Sigmoid colon (tissue), 4 donors: ENCODE measurements around the gene MIAT.

Experiments used
- CTCF ChIP-seq, 4 experiments: fragments of 450-650 bp in 3 of 4; fragments of 200-600 bp in 1 of 4; IDR thresholded peaks; one replicate each; pipeline ENCODE4 v1.5.1; 2016 to 2019; ENCODE audit warnings: antibody characterized with exemption in 4 of 4, mild to moderate bottlenecking in 3 of 4, moderate library complexity in 2 of 4
- EP300 ChIP-seq, 4 donors: sonication (generic); formaldehyde crosslinking; IDR thresholded peaks; one replicate each; pipeline ENCODE4 v1.6.1; 2017; ENCODE audit warnings: antibody characterized with exemption in 4 of 4
- POLR2A ChIP-seq, 2 donors: fragments of 450-650 bp; IDR thresholded peaks; one replicate each; pipeline ENCODE4 v1.6.1; 2016; ENCODE audit warnings: antibody characterized with exemption in 2 of 2, mild to moderate bottlenecking in 2 of 2, moderate library complexity in 2 of 2

DNA sequence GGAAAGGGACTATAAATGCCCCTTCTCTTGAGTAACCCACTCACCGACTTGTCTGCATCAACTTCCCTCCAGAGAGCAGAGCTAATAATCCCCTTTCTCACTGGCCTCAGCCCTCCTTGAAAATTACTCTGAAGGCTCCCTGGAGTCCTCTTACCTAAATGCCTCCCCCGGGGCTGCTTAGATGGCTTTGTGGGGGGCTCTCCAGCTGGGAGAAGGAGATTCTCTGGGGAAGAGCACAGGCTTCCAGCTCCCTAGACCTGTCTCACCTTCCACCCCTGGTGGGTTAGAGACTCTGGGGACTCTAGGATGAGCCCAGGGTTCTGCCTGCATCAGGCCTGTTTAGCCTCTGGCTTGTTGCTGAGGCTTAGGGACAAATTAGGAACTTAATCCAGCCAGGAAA, 39.8 kb downstream of the MIAT start:
- TF ChIP-seq CTCF (IDR thresholded peaks at IDR 0.05) (no peak), EP300 (IDR thresholded peaks at IDR 0.05) (no peak), POLR2A (IDR thresholded peaks at IDR 0.05) (no peak)
